Measurements from ENCODE around the gene ALCAM. TPM values are rescaled to one million over a fixed set of nuclear protein-coding genes. Genes with fewer than 3 reads are reported as not detected.

The ALCAM gene
- total RNA-seq, 1 donor from 2014 or later, result 28.6 TPM

DNA sequence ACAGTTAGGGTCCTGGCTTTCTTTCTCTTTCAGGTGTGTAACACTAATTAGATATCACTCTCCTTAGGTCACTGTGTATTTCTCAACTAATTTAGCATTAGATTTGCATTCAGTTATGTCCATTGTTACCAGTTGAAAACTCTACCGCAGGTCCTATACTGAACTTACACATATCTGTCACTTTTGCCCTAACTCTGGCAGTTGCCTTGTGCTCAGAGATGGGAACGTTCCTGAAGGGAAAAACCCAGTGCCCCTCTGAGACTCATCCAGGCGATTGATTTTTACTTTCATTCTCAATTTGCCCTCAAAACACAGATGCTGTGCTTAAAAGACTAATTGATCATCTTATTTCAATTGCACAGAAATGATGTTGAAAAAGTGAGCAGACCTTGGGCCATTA is 249.1 kb downstream of the ALCAM start:
- H3K4me1 Mint-ChIP-seq (ENCODE audit: low read depth), result peaks cover 15% of the 10 kb centered on the region
- no peak for DNase-seq (ENCODE audit: low spot score, unreplicated experiment)
- H3K4me3 Mint-ChIP-seq (ENCODE audit: low read depth), result no peak overlapping the region
- H3K27ac Mint-ChIP-seq, result no peak overlapping the region
- H3K36me3 Mint-ChIP-seq (ENCODE audit: insufficient read depth), result no peaks in the 10 kb centered on the region
- TF ChIP-seq, protein P1, sequence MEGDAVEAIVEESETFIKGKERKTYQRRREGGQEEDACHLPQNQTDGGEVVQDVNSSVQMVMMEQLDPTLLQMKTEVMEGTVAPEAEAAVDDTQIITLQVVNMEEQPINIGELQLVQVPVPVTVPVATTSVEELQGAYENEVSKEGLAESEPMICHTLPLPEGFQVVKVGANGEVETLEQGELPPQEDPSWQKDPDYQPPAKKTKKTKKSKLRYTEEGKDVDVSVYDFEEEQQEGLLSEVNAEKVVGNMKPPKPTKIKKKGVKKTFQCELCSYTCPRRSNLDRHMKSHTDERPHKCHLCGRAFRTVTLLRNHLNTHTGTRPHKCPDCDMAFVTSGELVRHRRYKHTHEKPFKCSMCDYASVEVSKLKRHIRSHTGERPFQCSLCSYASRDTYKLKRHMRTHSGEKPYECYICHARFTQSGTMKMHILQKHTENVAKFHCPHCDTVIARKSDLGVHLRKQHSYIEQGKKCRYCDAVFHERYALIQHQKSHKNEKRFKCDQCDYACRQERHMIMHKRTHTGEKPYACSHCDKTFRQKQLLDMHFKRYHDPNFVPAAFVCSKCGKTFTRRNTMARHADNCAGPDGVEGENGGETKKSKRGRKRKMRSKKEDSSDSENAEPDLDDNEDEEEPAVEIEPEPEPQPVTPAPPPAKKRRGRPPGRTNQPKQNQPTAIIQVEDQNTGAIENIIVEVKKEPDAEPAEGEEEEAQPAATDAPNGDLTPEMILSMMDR (IDR thresholded peaks at IDR 0.05; ENCODE audit: unreplicated experiment), result no peak
- H3K27me3 Mint-ChIP-seq, result no peaks in the 10 kb centered on the region
- H3K9me3 Mint-ChIP-seq (ENCODE audit: low read depth), result peaks cover 3% of the 10 kb centered on the region

- DNase-seq (ENCODE audit: low spot score, unreplicated experiment), result no peak
- TF ChIP-seq, protein P1 (IDR thresholded peaks at IDR 0.05; ENCODE audit: unreplicated experiment), result no peak
- Mint-ChIP-seq H3K36me3 (ENCODE audit: insufficient read depth) (no peaks in the 10 kb centered on the region), H3K27me3 (no peaks in the 10 kb centered on the region), H3K9me3 (ENCODE audit: low read depth) (peaks cover 2% of the 10 kb centered on the region), H3K4me1 (ENCODE audit: low read depth) (peaks cover 11% of the 10 kb centered on the region), H3K27ac (no peak overlapping the region), H3K4me3 (ENCODE audit: low read depth) (no peak overlapping the region)
These were observed 249.8 kb downstream of the ALCAM start for GRCh38 chr3:105616374-105617121.

DNA sequence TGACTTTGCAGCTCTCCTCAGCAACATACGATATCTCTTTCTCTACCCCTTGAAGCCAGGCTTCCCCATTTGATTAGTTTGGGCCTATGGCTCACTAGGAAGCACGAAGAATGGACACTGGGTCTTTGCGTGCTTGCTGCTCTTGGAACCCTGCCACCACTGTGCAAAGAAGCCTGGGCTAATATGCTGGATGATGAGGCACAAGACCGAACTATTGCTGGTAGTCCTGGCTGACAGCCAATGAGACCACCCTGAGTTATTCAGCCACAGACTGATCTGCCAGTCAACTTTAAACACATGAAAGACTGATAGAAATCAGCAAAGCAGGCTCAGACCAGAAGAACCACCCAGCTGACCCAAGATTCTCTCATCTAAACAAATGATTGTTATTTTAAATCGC is 251.8 kb downstream of the ALCAM start:
- no peak for DNase-seq (ENCODE audit: low spot score, unreplicated experiment)
- H3K4me1 Mint-ChIP-seq (ENCODE audit: low read depth), result peaks cover 3% of the 10 kb centered on the region
- no peaks in the 10 kb centered on the region for H3K36me3 Mint-ChIP-seq (ENCODE audit: insufficient read depth)
- no peak overlapping the region for H3K27ac Mint-ChIP-seq
- TF ChIP-seq, protein P1 (IDR thresholded peaks at IDR 0.05; ENCODE audit: unreplicated experiment), result no peak
- H3K9me3 Mint-ChIP-seq (ENCODE audit: low read depth), result no peaks in the 10 kb centered on the region
- H3K27me3 Mint-ChIP-seq, result no peaks in the 10 kb centered on the region
- no peak overlapping the region for H3K4me3 Mint-ChIP-seq (ENCODE audit: low read depth)

GRCh38 chr3:105619651-105620050 is 252.9 kb downstream of the ALCAM start:
- no peaks in the 10 kb centered on the region for H3K4me1 Mint-ChIP-seq (ENCODE audit: low read depth)
- no peaks in the 10 kb centered on the region for H3K27me3 Mint-ChIP-seq
- H3K36me3 Mint-ChIP-seq (ENCODE audit: insufficient read depth), result no peaks in the 10 kb centered on the region
- TF ChIP-seq, protein P1 (IDR thresholded peaks at IDR 0.05; ENCODE audit: unreplicated experiment), result no peak
- no peak for DNase-seq (ENCODE audit: low spot score, unreplicated experiment)
- no peak overlapping the region for H3K4me3 Mint-ChIP-seq (ENCODE audit: low read depth)
- H3K9me3 Mint-ChIP-seq (ENCODE audit: low read depth), result no peaks in the 10 kb centered on the region
- H3K27ac Mint-ChIP-seq, result no peak overlapping the region

GRCh38 chr3:105620236-105620635 is 253.5 kb downstream of the ALCAM start:
- Mint-ChIP-seq H3K4me1 (ENCODE audit: low read depth) (no peaks in the 10 kb centered on the region), H3K36me3 (ENCODE audit: insufficient read depth) (no peaks in the 10 kb centered on the region), H3K9me3 (ENCODE audit: low read depth) (no peaks in the 10 kb centered on the region), H3K27me3 (no peaks in the 10 kb centered on the region), H3K4me3 (ENCODE audit: low read depth) (no peak overlapping the region), H3K27ac (no peak overlapping the region)
- TF ChIP-seq, protein P1 (IDR thresholded peaks at IDR 0.05; ENCODE audit: unreplicated experiment), result no peak
- DNase-seq (ENCODE audit: low spot score, unreplicated experiment), result no peak
